ENCODE measurements around the gene TOM1. TPM values are rescaled to one million over a fixed set of nuclear protein-coding genes. Genes with fewer than 3 reads are reported as not detected.

Gene TOM1
- total RNA-seq, 2 experiments from 2014 or later, result 25.8 to 26.3 TPM

DNA sequence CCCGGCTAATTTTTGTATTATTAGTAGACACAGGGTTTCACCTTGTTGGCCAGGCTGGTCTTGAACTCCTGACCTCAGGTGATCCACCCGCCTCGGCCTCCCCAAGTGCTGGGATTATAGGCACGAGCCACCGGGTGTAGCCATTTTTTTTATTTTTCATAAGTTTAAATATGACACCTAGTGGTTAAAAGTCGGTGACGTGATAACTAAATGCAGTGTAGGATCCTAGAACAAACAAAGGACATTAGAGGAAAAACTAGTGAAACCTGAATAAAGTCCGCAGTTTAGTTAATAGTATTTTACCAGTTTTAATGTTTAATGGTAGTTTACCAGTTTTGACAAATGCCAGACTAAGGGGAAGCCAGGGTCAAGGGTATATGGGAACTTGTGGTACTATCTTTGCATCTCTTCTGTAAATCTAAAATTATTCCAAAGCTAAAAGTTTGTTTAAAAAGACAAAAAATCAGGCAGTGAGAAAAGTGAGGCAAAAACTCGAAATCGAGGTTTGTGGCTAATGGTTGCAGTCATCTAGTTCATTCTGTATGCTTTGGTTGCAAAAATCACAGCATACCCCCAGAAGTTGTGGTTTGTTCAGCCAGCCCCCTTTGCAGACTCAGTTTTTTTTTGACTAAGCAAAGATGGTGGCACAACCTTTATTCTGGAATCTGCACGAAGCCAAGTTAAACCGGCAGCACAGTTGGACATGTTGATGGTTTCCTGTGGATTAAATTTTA, 29.6 kb downstream of the TOM1 start:
- Mint-ChIP-seq H3K4me1 (ENCODE audit: low read depth) (peaks cover 34% of the 10 kb centered on the region), H3K4me3 (no peak overlapping the region), H3K27me3 (ENCODE audit: low read depth) (no peaks in the 10 kb centered on the region), H3K27ac (peak overlapping the region; percentile 41), H3K9me3 (no peaks in the 10 kb centered on the region), H3K36me3 (ENCODE audit: low read depth) (peaks cover 30% of the 10 kb centered on the region)
- CTCF ChIA-PET, result interaction anchor here (0.9 to 1.5 kb wide), 3 partner anchors 30 to 736 kb away, joined by 4 to 5 read pairs (median 4); partner anchors contain the start of gene TOM1
- DNase-seq, result no peak
- intact Hi-C loops (cut with micrococcal nuclease), result no loop called here

- CTCF ChIA-PET, result interaction anchor here (0.6 to 1.5 kb wide), 10 partner anchors 18 to 1510 kb away, joined by 3 to 9 read pairs (median 4); partner anchors contain the start of gene TOM1
- H3K27ac Mint-ChIP-seq, result peak overlapping the region; percentile 91
- intact Hi-C loops (cut with micrococcal nuclease), result loop anchor here (2.0 kb wide), 1 partner anchor 32 kb away; the partner anchor contains the start of gene TOM1
These were observed 30.7 kb downstream of the TOM1 start for GRCh38 chr22:35330258-35330861.

DNA sequence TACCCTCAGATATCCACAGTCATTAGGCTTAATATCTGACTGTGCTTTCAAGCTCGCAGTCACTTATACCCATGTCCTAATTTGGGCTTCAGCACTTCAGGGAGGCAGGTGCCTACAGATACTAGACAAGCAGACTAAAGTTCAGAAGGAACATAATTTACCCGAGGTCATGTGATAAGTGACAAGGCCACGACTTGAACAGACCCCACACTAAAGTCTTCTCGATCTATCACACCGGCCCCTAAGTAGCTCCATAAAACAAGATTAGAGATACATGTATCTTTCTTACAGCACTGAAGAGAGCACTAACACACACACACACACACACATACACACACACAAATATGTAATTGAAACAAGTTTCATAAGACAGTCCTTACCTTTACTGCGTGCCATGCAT, 32.6 kb downstream of the TOM1 start:
- Mint-ChIP-seq H3K27me3 (ENCODE audit: low read depth) (no peaks in the 10 kb centered on the region), H3K36me3 (ENCODE audit: low read depth) (peaks cover 30% of the 10 kb centered on the region), H3K9me3 (no peaks in the 10 kb centered on the region), H3K27ac (no peak overlapping the region), H3K4me1 (ENCODE audit: low read depth) (peaks cover 35% of the 10 kb centered on the region), H3K4me3 (no peak overlapping the region)
- CTCF ChIA-PET, result no interaction called here
- intact Hi-C loops (cut with micrococcal nuclease), result no loop called here
- DNase-seq, result no peak

More at GRCh38 chr22:35330258-35330861, 30.7 kb downstream of the TOM1 start:
- DNase-seq, result peak; percentile 88
- no peaks in the 10 kb centered on the region for H3K27me3 Mint-ChIP-seq (ENCODE audit: low read depth)
- peaks cover 35% of the 10 kb centered on the region for H3K4me1 Mint-ChIP-seq (ENCODE audit: low read depth)
- H3K9me3 Mint-ChIP-seq, result no peaks in the 10 kb centered on the region
- H3K4me3 Mint-ChIP-seq, result peak overlapping the region; percentile 79
- peaks cover 28% of the 10 kb centered on the region for H3K36me3 Mint-ChIP-seq (ENCODE audit: low read depth)

- CTCF ChIA-PET, result interaction anchor here (1.5 kb wide), 1 partner anchor 33 kb away, joined by 4 read pairs; the partner anchor contains the start of gene TOM1
- Mint-ChIP-seq H3K9me3 (no peaks in the 10 kb centered on the region), H3K36me3 (ENCODE audit: low read depth) (peaks cover 32% of the 10 kb centered on the region), H3K27me3 (ENCODE audit: low read depth) (no peaks in the 10 kb centered on the region), H3K4me1 (ENCODE audit: low read depth) (peaks cover 32% of the 10 kb centered on the region), H3K27ac (no peak overlapping the region), H3K4me3 (no peak overlapping the region)
- intact Hi-C loops (cut with micrococcal nuclease), result no loop called here
- no peak for DNase-seq
These were observed 33.5 kb downstream of the TOM1 start for GRCh38 chr22:35333220-35333619.

- intact Hi-C loops (cut with micrococcal nuclease), result no loop called here
These were observed 34.3 kb downstream of the TOM1 start for GRCh38 chr22:35334004-35334403.

GRCh38 chr22:35335468-35335867, 35.8 kb downstream of the TOM1 start:
- CTCF ChIA-PET, result interaction anchor here (0.6 to 1.0 kb wide), 2 partner anchors 9 to 16 kb away, joined by 4 to 5 read pairs; no protein-coding TSS in a partner anchor
- no peak for DNase-seq
- peaks cover 17% of the 10 kb centered on the region for H3K4me1 Mint-ChIP-seq (ENCODE audit: low read depth)
- H3K27ac Mint-ChIP-seq, result no peak overlapping the region
- intact Hi-C loops (cut with micrococcal nuclease), result no loop called here
- peaks cover 31% of the 10 kb centered on the region for H3K36me3 Mint-ChIP-seq (ENCODE audit: low read depth)
- H3K27me3 Mint-ChIP-seq (ENCODE audit: low read depth), result no peaks in the 10 kb centered on the region
- no peak overlapping the region for H3K4me3 Mint-ChIP-seq
- H3K9me3 Mint-ChIP-seq, result no peaks in the 10 kb centered on the region

More at GRCh38 chr22:35334004-35334403, 34.3 kb downstream of the TOM1 start:
- H3K4me1 Mint-ChIP-seq (ENCODE audit: low read depth), result peaks cover 30% of the 10 kb centered on the region
- H3K36me3 Mint-ChIP-seq (ENCODE audit: low read depth), result peaks cover 32% of the 10 kb centered on the region
- H3K4me3 Mint-ChIP-seq, result no peak overlapping the region
- H3K9me3 Mint-ChIP-seq, result no peaks in the 10 kb centered on the region
- DNase-seq, result peak; percentile 29
- no peaks in the 10 kb centered on the region for H3K27me3 Mint-ChIP-seq (ENCODE audit: low read depth)
- CTCF ChIA-PET, result interaction anchor here (0.8 to 1.5 kb wide), 2 partner anchors 17 to 34 kb away, joined by 4 read pairs; partner anchors contain the start of gene TOM1
- H3K27ac Mint-ChIP-seq, result peak overlapping the region; percentile 57

DNA sequence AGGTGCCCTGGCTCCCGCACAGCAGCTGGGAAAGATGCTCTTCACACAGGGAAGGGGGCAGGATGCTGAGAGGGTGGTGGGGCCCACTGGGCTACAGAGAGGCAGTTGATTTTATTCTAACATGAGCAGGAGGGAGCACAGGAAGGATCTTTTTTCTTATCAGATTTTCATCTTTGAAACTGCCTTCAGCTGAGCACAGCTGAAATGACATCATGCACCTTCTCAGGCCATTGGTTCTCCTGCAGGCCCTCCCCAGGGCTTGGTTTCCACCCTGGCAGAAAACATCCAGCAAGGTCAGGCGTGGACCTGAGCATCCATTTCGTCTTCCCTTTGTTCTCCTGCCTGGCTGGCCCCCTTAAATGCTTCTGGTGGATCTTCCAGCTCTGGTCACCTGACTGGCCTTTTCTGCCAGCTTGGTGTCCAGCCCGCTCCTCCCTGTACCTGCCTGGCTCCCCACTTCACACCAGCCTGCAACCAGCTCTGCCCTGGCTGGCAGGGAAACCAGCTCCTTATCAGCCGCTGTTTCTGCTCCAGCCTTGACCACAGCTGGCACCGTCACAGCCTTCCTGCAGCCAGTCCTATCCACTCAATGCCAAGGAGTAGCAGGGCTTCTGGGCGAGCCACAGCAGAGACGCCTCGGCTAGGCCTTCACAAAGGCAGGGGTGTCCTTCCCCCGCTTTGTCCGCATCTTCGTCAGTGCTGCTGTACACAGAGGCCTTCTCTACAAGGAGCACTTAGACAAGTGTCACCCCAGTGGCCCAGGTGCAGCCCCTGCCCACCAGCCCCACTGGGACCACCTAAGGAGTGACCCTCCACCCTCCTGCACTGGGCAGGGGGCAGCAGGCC, 36.5 kb downstream of the TOM1 start:
- Mint-ChIP-seq H3K4me1 (ENCODE audit: low read depth) (peaks cover 13% of the 10 kb centered on the region), H3K27ac (no peak overlapping the region), H3K4me3 (no peak overlapping the region), H3K27me3 (ENCODE audit: low read depth) (no peaks in the 10 kb centered on the region), H3K36me3 (ENCODE audit: low read depth) (peaks cover 33% of the 10 kb centered on the region), H3K9me3 (no peaks in the 10 kb centered on the region)
- no peak for DNase-seq
- intact Hi-C loops (cut with micrococcal nuclease), result no loop called here
- CTCF ChIA-PET, result interaction anchor here (0.5 to 1.0 kb wide), 2 partner anchors 9 to 26 kb away, joined by 3 read pairs; no protein-coding TSS in a partner anchor

DNA sequence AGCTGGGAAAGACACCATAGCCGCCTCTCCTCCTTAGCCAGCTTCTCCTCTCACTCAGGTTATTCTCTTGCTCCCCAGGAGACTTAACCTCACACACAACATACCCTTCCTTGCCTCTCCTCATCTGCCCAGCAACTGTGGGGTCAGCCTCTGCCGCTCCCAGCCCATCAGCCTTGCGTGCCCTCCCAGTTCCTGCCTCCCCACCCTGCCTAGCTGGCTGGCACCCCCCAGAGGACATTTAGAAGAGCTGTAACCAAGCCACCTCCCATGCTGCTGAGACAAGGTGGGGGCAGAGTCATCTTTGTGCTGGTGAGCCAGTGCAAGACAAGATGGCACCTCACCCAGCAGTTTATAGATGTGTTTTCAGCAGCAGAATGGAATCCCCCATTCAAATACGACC, 38.2 kb downstream of the TOM1 start:
- DNase-seq, result no peak
- CTCF ChIA-PET, result interaction anchor here (0.6 kb wide), 1 partner anchor 798 kb away, joined by 4 read pairs; no protein-coding TSS in a partner anchor
- peaks cover 11% of the 10 kb centered on the region for H3K4me1 Mint-ChIP-seq (ENCODE audit: low read depth)
- no peak overlapping the region for H3K27ac Mint-ChIP-seq
- H3K4me3 Mint-ChIP-seq, result no peak overlapping the region
- intact Hi-C loops (cut with micrococcal nuclease), result no loop called here
- H3K27me3 Mint-ChIP-seq (ENCODE audit: low read depth), result no peaks in the 10 kb centered on the region
- H3K9me3 Mint-ChIP-seq, result no peaks in the 10 kb centered on the region
- H3K36me3 Mint-ChIP-seq (ENCODE audit: low read depth), result peaks cover 22% of the 10 kb centered on the region

GRCh38 chr22:35341090-35341874, 41.6 kb downstream of the TOM1 start:
- CTCF ChIA-PET, result interaction anchor here (0.6 kb wide), 1 partner anchor 1230 kb away, joined by 3 read pairs; no protein-coding TSS in a partner anchor
- H3K4me1 Mint-ChIP-seq (ENCODE audit: low read depth), result no peaks in the 10 kb centered on the region
- no peaks in the 10 kb centered on the region for H3K9me3 Mint-ChIP-seq
- intact Hi-C loops (cut with micrococcal nuclease), result no loop called here
- no peak for DNase-seq
- H3K27me3 Mint-ChIP-seq (ENCODE audit: low read depth), result no peaks in the 10 kb centered on the region
- H3K4me3 Mint-ChIP-seq, result no peak overlapping the region
- H3K36me3 Mint-ChIP-seq (ENCODE audit: low read depth), result peaks cover 12% of the 10 kb centered on the region
- no peak overlapping the region for H3K27ac Mint-ChIP-seq

GRCh38 chr22:35342390-35342789, 42.7 kb downstream of the TOM1 start:
- H3K4me1 Mint-ChIP-seq (ENCODE audit: low read depth), result no peaks in the 10 kb centered on the region
- no peak overlapping the region for H3K4me3 Mint-ChIP-seq
- H3K27me3 Mint-ChIP-seq (ENCODE audit: low read depth), result no peaks in the 10 kb centered on the region
- CTCF ChIA-PET, result no interaction called here
- peaks cover 12% of the 10 kb centered on the region for H3K36me3 Mint-ChIP-seq (ENCODE audit: low read depth)
- no peak overlapping the region for H3K27ac Mint-ChIP-seq
- intact Hi-C loops (cut with micrococcal nuclease), result no loop called here
- H3K9me3 Mint-ChIP-seq, result no peaks in the 10 kb centered on the region
- DNase-seq, result no peak
